Measurements from ENCODE around the gene TMEM43.

The TMEM43 gene

GRCh38 chr3:14156843-14157561 lies 32.1 kb downstream of the TMEM43 start:
- Mint-ChIP-seq H3K9me3 (peaks cover 14% of the 10 kb centered on the region), H3K27me3 (ENCODE audit: low read depth) (no peaks in the 10 kb centered on the region), H3K4me3 (no peak overlapping the region), H3K27ac (no peak overlapping the region), H3K4me1 (ENCODE audit: low read depth) (no peaks in the 10 kb centered on the region), H3K36me3 (ENCODE audit: low read depth) (peaks cover 51% of the 10 kb centered on the region)
- DNase-seq (ENCODE audit: low spot score), result no peak

- Mint-ChIP-seq H3K36me3 (ENCODE audit: low read depth) (peaks cover 60% of the 10 kb centered on the region), H3K4me3 (no peak overlapping the region), H3K27ac (no peak overlapping the region), H3K9me3 (peaks cover 18% of the 10 kb centered on the region), H3K27me3 (ENCODE audit: low read depth) (no peaks in the 10 kb centered on the region), H3K4me1 (ENCODE audit: low read depth) (no peaks in the 10 kb centered on the region)
- no peak for DNase-seq (ENCODE audit: low spot score)
These were observed 33.1 kb downstream of the TMEM43 start for GRCh38 chr3:14157951-14158350.

- no peak overlapping the region for H3K27ac Mint-ChIP-seq
- no peak overlapping the region for H3K4me3 Mint-ChIP-seq
- H3K9me3 Mint-ChIP-seq, result peaks cover 21% of the 10 kb centered on the region
- H3K27me3 Mint-ChIP-seq (ENCODE audit: low read depth), result no peaks in the 10 kb centered on the region
- DNase-seq (ENCODE audit: low spot score), result no peak
- H3K4me1 Mint-ChIP-seq (ENCODE audit: low read depth), result no peaks in the 10 kb centered on the region
- peaks cover 64% of the 10 kb centered on the region for H3K36me3 Mint-ChIP-seq (ENCODE audit: low read depth)
These were observed 33.5 kb downstream of the TMEM43 start for GRCh38 chr3:14158370-14158769.

GRCh38 chr3:14159426-14159825 lies 34.6 kb downstream of the TMEM43 start:
- Mint-ChIP-seq H3K27me3 (ENCODE audit: low read depth) (no peaks in the 10 kb centered on the region), H3K36me3 (ENCODE audit: low read depth) (peaks cover 73% of the 10 kb centered on the region), H3K9me3 (peaks cover 23% of the 10 kb centered on the region), H3K27ac (no peak overlapping the region), H3K4me3 (no peak overlapping the region), H3K4me1 (ENCODE audit: low read depth) (no peaks in the 10 kb centered on the region)
- no peak for DNase-seq (ENCODE audit: low spot score)

- Mint-ChIP-seq H3K4me1 (ENCODE audit: low read depth) (no peaks in the 10 kb centered on the region), H3K36me3 (ENCODE audit: low read depth) (peaks cover 80% of the 10 kb centered on the region), H3K27me3 (ENCODE audit: low read depth) (no peaks in the 10 kb centered on the region), H3K27ac (no peak overlapping the region), H3K4me3 (no peak overlapping the region), H3K9me3 (peaks cover 23% of the 10 kb centered on the region)
- DNase-seq (ENCODE audit: low spot score), result no peak
These were observed 36.4 kb downstream of the TMEM43 start for GRCh38 chr3:14161282-14161681.

- Mint-ChIP-seq H3K9me3 (peaks cover 23% of the 10 kb centered on the region), H3K27me3 (ENCODE audit: low read depth) (no peaks in the 10 kb centered on the region), H3K4me3 (no peak overlapping the region), H3K27ac (no peak overlapping the region), H3K4me1 (ENCODE audit: low read depth) (no peaks in the 10 kb centered on the region), H3K36me3 (ENCODE audit: low read depth) (peaks cover 86% of the 10 kb centered on the region)
- DNase-seq (ENCODE audit: low spot score), result no peak
These were observed 37.3 kb downstream of the TMEM43 start for GRCh38 chr3:14162178-14162577.

GRCh38 chr3:14166877-14167603 lies 42.2 kb downstream of the TMEM43 start:
- Mint-ChIP-seq H3K4me1 (ENCODE audit: low read depth) (peaks cover 6% of the 10 kb centered on the region), H3K36me3 (ENCODE audit: low read depth) (peaks cover 82% of the 10 kb centered on the region), H3K27me3 (ENCODE audit: low read depth) (no peaks in the 10 kb centered on the region), H3K4me3 (no peak overlapping the region), H3K9me3 (peaks cover 9% of the 10 kb centered on the region), H3K27ac (no peak overlapping the region)
- DNase-seq (ENCODE audit: low spot score), result no peak

GRCh38 chr3:14169435-14169834 lies 44.6 kb downstream of the TMEM43 start:
- DNase-seq (ENCODE audit: low spot score), result no peak
- peaks cover 66% of the 10 kb centered on the region for H3K36me3 Mint-ChIP-seq (ENCODE audit: low read depth)
- H3K27ac Mint-ChIP-seq, result no peak overlapping the region
- peaks cover 13% of the 10 kb centered on the region for H3K4me1 Mint-ChIP-seq (ENCODE audit: low read depth)
- H3K4me3 Mint-ChIP-seq, result no peak overlapping the region
- no peaks in the 10 kb centered on the region for H3K27me3 Mint-ChIP-seq (ENCODE audit: low read depth)
- no peaks in the 10 kb centered on the region for H3K9me3 Mint-ChIP-seq

GRCh38 chr3:14169871-14170270 lies 45.0 kb downstream of the TMEM43 start:
- Mint-ChIP-seq H3K27me3 (ENCODE audit: low read depth) (no peaks in the 10 kb centered on the region), H3K4me3 (no peak overlapping the region), H3K27ac (no peak overlapping the region), H3K9me3 (no peaks in the 10 kb centered on the region), H3K4me1 (ENCODE audit: low read depth) (peaks cover 15% of the 10 kb centered on the region), H3K36me3 (ENCODE audit: low read depth) (peaks cover 61% of the 10 kb centered on the region)
- no peak for DNase-seq (ENCODE audit: low spot score)

- peaks cover 23% of the 10 kb centered on the region for H3K4me1 Mint-ChIP-seq (ENCODE audit: low read depth)
- no peak for DNase-seq (ENCODE audit: low spot score)
- H3K36me3 Mint-ChIP-seq (ENCODE audit: low read depth), result peaks cover 55% of the 10 kb centered on the region
- no peaks in the 10 kb centered on the region for H3K27me3 Mint-ChIP-seq (ENCODE audit: low read depth)
- no peak overlapping the region for H3K4me3 Mint-ChIP-seq
- no peak overlapping the region for H3K27ac Mint-ChIP-seq
- no peaks in the 10 kb centered on the region for H3K9me3 Mint-ChIP-seq
These were observed 45.8 kb downstream of the TMEM43 start for GRCh38 chr3:14170531-14171159.

- DNase-seq (ENCODE audit: low spot score), result no peak
- Mint-ChIP-seq H3K9me3 (no peaks in the 10 kb centered on the region), H3K27ac (no peak overlapping the region), H3K36me3 (ENCODE audit: low read depth) (peaks cover 40% of the 10 kb centered on the region), H3K27me3 (ENCODE audit: low read depth) (no peaks in the 10 kb centered on the region), H3K4me3 (no peak overlapping the region), H3K4me1 (ENCODE audit: low read depth) (peaks cover 37% of the 10 kb centered on the region)
These were observed 47.6 kb downstream of the TMEM43 start for GRCh38 chr3:14172496-14172895.

GRCh38 chr3:14174483-14174882 lies 49.6 kb downstream of the TMEM43 start:
- no peaks in the 10 kb centered on the region for H3K9me3 Mint-ChIP-seq
- H3K4me1 Mint-ChIP-seq (ENCODE audit: low read depth), result peaks cover 45% of the 10 kb centered on the region
- DNase-seq (ENCODE audit: low spot score), result no peak
- no peak overlapping the region for H3K27ac Mint-ChIP-seq
- H3K36me3 Mint-ChIP-seq (ENCODE audit: low read depth), result peaks cover 36% of the 10 kb centered on the region
- H3K4me3 Mint-ChIP-seq, result peak overlapping the region; percentile 65
- H3K27me3 Mint-ChIP-seq (ENCODE audit: low read depth), result no peaks in the 10 kb centered on the region

- Mint-ChIP-seq H3K4me1 (ENCODE audit: low read depth) (peaks cover 48% of the 10 kb centered on the region), H3K27me3 (ENCODE audit: low read depth) (no peaks in the 10 kb centered on the region), H3K9me3 (no peaks in the 10 kb centered on the region), H3K4me3 (peak overlapping the region; percentile 65), H3K27ac (peak overlapping the region; percentile 60), H3K36me3 (ENCODE audit: low read depth) (peaks cover 25% of the 10 kb centered on the region)
- peak; percentile 67 for DNase-seq (ENCODE audit: low spot score)
These were observed 50.7 kb downstream of the TMEM43 start for GRCh38 chr3:14175383-14176037.
